ENCODE data around the gene TMEM183A.

The TMEM183A gene

GRCh38 chr1:203060115-203060514, 52.9 kb downstream of the TMEM183A start:
- no peaks in the 10 kb centered on the region for H3K4me1 Mint-ChIP-seq (ENCODE audit: low read depth in 2 of 2)
- no peak overlapping the region for H3K27ac Mint-ChIP-seq
- ATAC-seq (replicated peaks) (no peak), DNase-seq (no peak)
- H3K9me3 Mint-ChIP-seq = no peaks in the 10 kb centered on the region
- no peaks in the 10 kb centered on the region for H3K36me3 Mint-ChIP-seq (ENCODE audit: insufficient read depth)
- no peak overlapping the region for H3K4me3 Mint-ChIP-seq
- H3K27me3 Mint-ChIP-seq = peaks cover 34 to 53% of the 10 kb centered on the region in 2 donors

- H3K4me1 Mint-ChIP-seq (ENCODE audit: low read depth in 2 of 2) = no peaks in the 10 kb centered on the region
- DNase-seq (no peak), ATAC-seq (replicated peaks) (no peak)
- H3K27ac Mint-ChIP-seq = no peak overlapping the region
- H3K9me3 Mint-ChIP-seq = no peaks in the 10 kb centered on the region
- no peaks in the 10 kb centered on the region for H3K36me3 Mint-ChIP-seq (ENCODE audit: insufficient read depth)
- H3K27me3 Mint-ChIP-seq = peaks cover 18 to 41% of the 10 kb centered on the region in 2 donors
- no peak overlapping the region for H3K4me3 Mint-ChIP-seq
Observed at GRCh38 chr1:203063287-203063686, 56.1 kb downstream of the TMEM183A start.

- no peaks in the 10 kb centered on the region for H3K9me3 Mint-ChIP-seq
- no peaks in the 10 kb centered on the region for H3K36me3 Mint-ChIP-seq (ENCODE audit: insufficient read depth)
- H3K27ac Mint-ChIP-seq = no peak overlapping the region
- H3K4me1 Mint-ChIP-seq (ENCODE audit: low read depth in 2 of 2) = no peaks in the 10 kb centered on the region
- no peak overlapping the region for H3K4me3 Mint-ChIP-seq
- H3K27me3 Mint-ChIP-seq = peaks cover 12 to 29% of the 10 kb centered on the region in 2 donors
- ATAC-seq (replicated peaks) (no peak), DNase-seq (no peak)
Observed at GRCh38 chr1:203065191-203065590, 58.0 kb downstream of the TMEM183A start.

GRCh38 chr1:203065986-203066385, 58.8 kb downstream of the TMEM183A start:
- Mint-ChIP-seq H3K9me3 (no peaks in the 10 kb centered on the region), H3K36me3 (ENCODE audit: insufficient read depth) (no peaks in the 10 kb centered on the region)

GRCh38 chr1:203066965-203067364, 59.8 kb downstream of the TMEM183A start:
- H3K9me3 Mint-ChIP-seq = no peaks in the 10 kb centered on the region
- peaks cover 14 to 18% of the 10 kb centered on the region in 2 donors for H3K27me3 Mint-ChIP-seq
- no peaks in the 10 kb centered on the region for H3K4me1 Mint-ChIP-seq (ENCODE audit: low read depth in 2 of 2)
- H3K27ac Mint-ChIP-seq = no peak overlapping the region
- ATAC-seq (replicated peaks) (no peak), DNase-seq (no peak)
- no peaks in the 10 kb centered on the region for H3K36me3 Mint-ChIP-seq (ENCODE audit: insufficient read depth)
- no peak overlapping the region for H3K4me3 Mint-ChIP-seq

More at GRCh38 chr1:203065986-203066385, 58.8 kb downstream of the TMEM183A start:
- Mint-ChIP-seq H3K27ac (peak overlapping the region in 1 of 2 donors; percentile 39), H3K4me3 (no peak overlapping the region), H3K27me3 (peaks cover 12 to 23% of the 10 kb centered on the region in 2 donors), H3K4me1 (ENCODE audit: low read depth in 2 of 2) (no peaks in the 10 kb centered on the region)
- DNase-seq = no peak
- ATAC-seq (replicated peaks) = no peak

GRCh38 chr1:203069030-203069747, 62.0 kb downstream of the TMEM183A start:
- no peak overlapping the region for H3K27ac Mint-ChIP-seq
- no peak overlapping the region for H3K4me3 Mint-ChIP-seq
- ATAC-seq (replicated peaks) (no peak), DNase-seq (no peak)
- no peaks in the 10 kb centered on the region for H3K36me3 Mint-ChIP-seq (ENCODE audit: insufficient read depth)
- H3K4me1 Mint-ChIP-seq (ENCODE audit: low read depth in 2 of 2) = no peaks in the 10 kb centered on the region
- H3K9me3 Mint-ChIP-seq = no peaks in the 10 kb centered on the region
- peaks cover 35 to 40% of the 10 kb centered on the region in 2 donors for H3K27me3 Mint-ChIP-seq

- Mint-ChIP-seq H3K27ac (no peak overlapping the region), H3K27me3 (peaks cover 57 to 61% of the 10 kb centered on the region in 2 donors), H3K4me1 (ENCODE audit: low read depth in 2 of 2) (peaks cover 4% of the 10 kb centered on the region in 2 donors), H3K4me3 (no peak overlapping the region), H3K36me3 (ENCODE audit: insufficient read depth) (no peaks in the 10 kb centered on the region), H3K9me3 (no peaks in the 10 kb centered on the region)
- no peak for DNase-seq
- no peak for ATAC-seq (replicated peaks)
Observed at GRCh38 chr1:203072002-203072602, 64.9 kb downstream of the TMEM183A start.

- peaks cover 61% of the 10 kb centered on the region in 2 donors for H3K27me3 Mint-ChIP-seq
- H3K4me3 Mint-ChIP-seq = no peak overlapping the region
- H3K36me3 Mint-ChIP-seq (ENCODE audit: insufficient read depth) = no peaks in the 10 kb centered on the region
- H3K4me1 Mint-ChIP-seq (ENCODE audit: low read depth in 2 of 2) = peaks cover 4% of the 10 kb centered on the region in 2 donors
- H3K9me3 Mint-ChIP-seq = no peaks in the 10 kb centered on the region
- H3K27ac Mint-ChIP-seq = no peak overlapping the region
- DNase-seq = no peak
- ATAC-seq (replicated peaks) = no peak
Observed at GRCh38 chr1:203072911-203073310, 65.7 kb downstream of the TMEM183A start.

- DNase-seq = no peak
- H3K9me3 Mint-ChIP-seq = no peaks in the 10 kb centered on the region
- H3K36me3 Mint-ChIP-seq (ENCODE audit: insufficient read depth) = no peaks in the 10 kb centered on the region
- H3K4me1 Mint-ChIP-seq (ENCODE audit: low read depth in 2 of 2) = peaks cover 4% of the 10 kb centered on the region in 2 donors
- no peak overlapping the region for H3K27ac Mint-ChIP-seq
- no peak for ATAC-seq (replicated peaks)
- H3K4me3 Mint-ChIP-seq = no peak overlapping the region
- peaks cover 65% of the 10 kb centered on the region in 2 donors for H3K27me3 Mint-ChIP-seq
Observed at GRCh38 chr1:203073469-203073868, 66.3 kb downstream of the TMEM183A start.
